ENCODE results near the gene EHD1. TPM values are rescaled to one million over a fixed set of nuclear protein-coding genes. Genes with fewer than 3 reads are reported as not detected.

EHD1 gene
- total RNA-seq, 1 donor from 2014 or later = 181 TPM

GRCh38 chr11:64891215-64891848, 12.9 kb upstream of the EHD1 start:
- no peak for DNase-seq (ENCODE audit: low read depth)

GRCh38 chr11:64890522-64890939, 12.1 kb upstream of the EHD1 start:
- no peak for DNase-seq (ENCODE audit: low read depth)

- peak; percentile 62 for DNase-seq (ENCODE audit: low read depth)
Measured at GRCh38 chr11:64888729-64889511, 10.5 kb upstream of the EHD1 start.

GRCh38 chr11:64888406-64888728, 9.9 kb upstream of the EHD1 start:
- no peak for DNase-seq (ENCODE audit: low read depth)

- peak; percentile 54 for DNase-seq (ENCODE audit: low read depth)
Measured at GRCh38 chr11:64887757-64888405, 9.5 kb upstream of the EHD1 start.

GRCh38 chr11:64887234-64887756, 8.9 kb upstream of the EHD1 start:
- no peak for DNase-seq (ENCODE audit: low read depth)

- peak; percentile 51 for DNase-seq (ENCODE audit: low read depth)
Measured at GRCh38 chr11:64885367-64886286, 7.2 kb upstream of the EHD1 start.

- DNase-seq (ENCODE audit: low read depth) = no peak
Measured at GRCh38 chr11:64884019-64884418, 5.6 kb upstream of the EHD1 start.

- DNase-seq (ENCODE audit: low read depth) = no peak
Measured at GRCh38 chr11:64883575-64883974, 5.2 kb upstream of the EHD1 start.

GRCh38 chr11:64882243-64882642, 3.8 kb upstream of the EHD1 start:
- no peak for DNase-seq (ENCODE audit: low read depth)

- DNase-seq (ENCODE audit: low read depth) = no peak
Measured at GRCh38 chr11:64881476-64881875, 3.1 kb upstream of the EHD1 start.

- DNase-seq (ENCODE audit: low read depth) = no peak
Measured at GRCh38 chr11:64880240-64881001, 2.0 kb upstream of the EHD1 start.

GRCh38 chr11:64879244-64879900, 951 bp upstream of the EHD1 start:
- no peak for DNase-seq (ENCODE audit: low read depth)

- DNase-seq (ENCODE audit: low read depth) = no peak
Measured at GRCh38 chr11:64878223-64878493, 263 bp downstream of the EHD1 start.

GRCh38 chr11:64877390-64878222, 815 bp downstream of the EHD1 start:
- DNase-seq (ENCODE audit: low read depth) = no peak

GRCh38 chr11:64876835-64877341, 1.5 kb downstream of the EHD1 start:
- DNase-seq (ENCODE audit: low read depth) = peak; percentile 68

- DNase-seq (ENCODE audit: low read depth) = no peak
Measured at GRCh38 chr11:64876229-64876750, 2.1 kb downstream of the EHD1 start.

- no peak for DNase-seq (ENCODE audit: low read depth)
Measured at GRCh38 chr11:64875369-64876228, 2.8 kb downstream of the EHD1 start.
